Measurements from ENCODE around the gene MFAP1. TPM values are rescaled to one million over a fixed set of nuclear protein-coding genes. Genes with fewer than 3 reads are reported as not detected.
"Not testable (repeated sequence)": the region's sequence is repeated elsewhere in the genome, so short reads cannot be mapped to it uniquely, and the experiment has no call there.

Gene MFAP1
- total and polyA plus RNA-seq, 4 donors, result 7.9 to 8.3 (median 8.1) TPM

DNA sequence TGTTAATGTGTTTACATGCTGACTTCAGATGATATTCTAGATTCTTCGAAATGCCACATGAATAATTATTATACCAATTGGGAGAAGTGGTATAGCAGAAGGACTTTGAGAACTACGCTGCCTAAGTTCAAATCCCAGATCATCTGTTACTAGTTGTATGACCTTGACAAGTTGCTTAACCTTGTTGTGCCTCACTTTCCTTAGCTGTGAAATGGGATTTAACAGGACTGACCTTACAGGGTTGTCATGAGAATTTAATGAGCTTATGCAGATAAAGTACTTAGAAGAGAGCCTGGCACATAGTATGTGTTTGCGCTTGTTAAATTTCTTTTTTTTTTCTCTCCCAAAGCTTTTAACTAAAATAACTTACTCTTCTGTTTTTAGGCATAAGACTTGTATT lies 26.8 kb upstream of the MFAP1 start:
- H3K9ac ChIP-seq (ENCODE audit: low read depth in 1 of 2, low read length in 2 of 2), result no peak overlapping the region
- TF ChIP-seq REST (IDR thresholded peaks at IDR 0.05), result no peak
- TF ChIP-seq MAX (IDR thresholded peaks at IDR 0.05), result no peak
- TF ChIP-seq, protein P1, sequence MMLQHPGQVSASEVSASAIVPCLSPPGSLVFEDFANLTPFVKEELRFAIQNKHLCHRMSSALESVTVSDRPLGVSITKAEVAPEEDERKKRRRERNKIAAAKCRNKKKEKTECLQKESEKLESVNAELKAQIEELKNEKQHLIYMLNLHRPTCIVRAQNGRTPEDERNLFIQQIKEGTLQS (IDR thresholded peaks at IDR 0.05), result no peak
- no peak for TF ChIP-seq TAF1 (conservative IDR thresholded peaks at IDR 0.05)
- no peak for TF ChIP-seq CTCF (IDR thresholded peaks at IDR 0.05; ENCODE audit: low read depth, low read length, missing input control)
- TF ChIP-seq EGR1 (IDR thresholded peaks at IDR 0.05; ENCODE audit: low read depth in 2 of 2), result no peak
- no peak for TF ChIP-seq NR2F2 (IDR thresholded peaks at IDR 0.05)
- TF ChIP-seq HNF4G (IDR thresholded peaks at IDR 0.05), result no peak
- no peak for TF ChIP-seq RXRA (IDR thresholded peaks at IDR 0.05)
- TF ChIP-seq FOXA1 (IDR thresholded peaks at IDR 0.05), result no peak
- no peak for TF ChIP-seq GABPA (IDR thresholded peaks at IDR 0.05 in 1 of 2, conservative IDR thresholded peaks at IDR 0.05 in 1 of 2)
- TF ChIP-seq SP1 (IDR thresholded peaks at IDR 0.05), result no peak
- TF ChIP-seq HNF4A (conservative IDR thresholded peaks at IDR 0.05), result no peak
- no peak for TF ChIP-seq FOXA2 (IDR thresholded peaks at IDR 0.05)
- TF ChIP-seq RAD21 (IDR thresholded peaks at IDR 0.05), result no peak
- TF ChIP-seq YY1 (IDR thresholded peaks at IDR 0.05), result no peak
- TF ChIP-seq, protein P2, sequence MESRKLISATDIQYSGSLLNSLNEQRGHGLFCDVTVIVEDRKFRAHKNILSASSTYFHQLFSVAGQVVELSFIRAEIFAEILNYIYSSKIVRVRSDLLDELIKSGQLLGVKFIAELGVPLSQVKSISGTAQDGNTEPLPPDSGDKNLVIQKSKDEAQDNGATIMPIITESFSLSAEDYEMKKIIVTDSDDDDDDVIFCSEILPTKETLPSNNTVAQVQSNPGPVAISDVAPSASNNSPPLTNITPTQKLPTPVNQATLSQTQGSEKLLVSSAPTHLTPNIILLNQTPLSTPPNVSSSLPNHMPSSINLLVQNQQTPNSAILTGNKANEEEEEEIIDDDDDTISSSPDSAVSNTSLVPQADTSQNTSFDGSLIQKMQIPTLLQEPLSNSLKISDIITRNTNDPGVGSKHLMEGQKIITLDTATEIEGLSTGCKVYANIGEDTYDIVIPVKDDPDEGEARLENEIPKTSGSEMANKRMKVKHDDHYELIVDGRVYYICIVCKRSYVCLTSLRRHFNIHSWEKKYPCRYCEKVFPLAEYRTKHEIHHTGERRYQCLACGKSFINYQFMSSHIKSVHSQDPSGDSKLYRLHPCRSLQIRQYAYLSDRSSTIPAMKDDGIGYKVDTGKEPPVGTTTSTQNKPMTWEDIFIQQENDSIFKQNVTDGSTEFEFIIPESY (IDR thresholded peaks at IDR 0.05), result no peak
- DNase-seq (ENCODE audit: low spot score), result no peak
- no peak overlapping the region for H3K4me3 ChIP-seq (ENCODE audit: low read depth in 1 of 3, low read length in 3 of 3)
- WGBS, result over 99% methylated on average over 3 of the region's 3 CpGs
- H3K27me3 ChIP-seq (ENCODE audit: control insufficient read depth in 4 of 4, insufficient read depth in 4 of 4, low read length in 3 of 4), result no peaks in the 10 kb centered on the region
- no peaks in the 10 kb centered on the region for H3K4me1 ChIP-seq (ENCODE audit: control insufficient read depth in 4 of 4, insufficient read depth in 4 of 4, low read length in 3 of 4)
- H3K9me3 ChIP-seq (ENCODE audit: control insufficient read depth in 4 of 4, low read length in 3 of 4), result no peaks in the 10 kb centered on the region
- no peak overlapping the region for H3K27ac ChIP-seq (ENCODE audit: low read depth in 1 of 2, low read length in 2 of 2)
- H3K36me3 ChIP-seq (ENCODE audit: control insufficient read depth in 4 of 4, insufficient read depth in 3 of 4, low read depth in 1 of 4, low read length in 3 of 4), result no peaks in the 10 kb centered on the region

GRCh38 chr15:43845421-43845820 lies 20.9 kb upstream of the MFAP1 start:
- Histone ChIP-seq H3K27ac (ENCODE audit: low read depth in 1 of 2, low read length in 2 of 2) (no peak overlapping the region), H3K4me1 (ENCODE audit: control insufficient read depth in 4 of 4, insufficient read depth in 4 of 4, low read length in 3 of 4) (no peaks in the 10 kb centered on the region), H3K9me3 (ENCODE audit: control insufficient read depth in 4 of 4, low read length in 3 of 4) (no peaks in the 10 kb centered on the region), H3K4me3 (ENCODE audit: low read depth in 1 of 3, low read length in 3 of 3) (no peak overlapping the region), H3K27me3 (ENCODE audit: control insufficient read depth in 4 of 4, insufficient read depth in 4 of 4, low read length in 3 of 4) (no peaks in the 10 kb centered on the region), H3K36me3 (ENCODE audit: control insufficient read depth in 4 of 4, insufficient read depth in 3 of 4, low read depth in 1 of 4, low read length in 3 of 4) (no peaks in the 10 kb centered on the region), H3K9ac (ENCODE audit: low read depth in 1 of 2, low read length in 2 of 2) (no peak overlapping the region)
- DNase-seq (ENCODE audit: low spot score), result no peak
- TF ChIP-seq NR2F2 (IDR thresholded peaks at IDR 0.05) (no peak), CTCF (IDR thresholded peaks at IDR 0.05; ENCODE audit: low read depth, low read length, missing input control) (no peak)

DNA sequence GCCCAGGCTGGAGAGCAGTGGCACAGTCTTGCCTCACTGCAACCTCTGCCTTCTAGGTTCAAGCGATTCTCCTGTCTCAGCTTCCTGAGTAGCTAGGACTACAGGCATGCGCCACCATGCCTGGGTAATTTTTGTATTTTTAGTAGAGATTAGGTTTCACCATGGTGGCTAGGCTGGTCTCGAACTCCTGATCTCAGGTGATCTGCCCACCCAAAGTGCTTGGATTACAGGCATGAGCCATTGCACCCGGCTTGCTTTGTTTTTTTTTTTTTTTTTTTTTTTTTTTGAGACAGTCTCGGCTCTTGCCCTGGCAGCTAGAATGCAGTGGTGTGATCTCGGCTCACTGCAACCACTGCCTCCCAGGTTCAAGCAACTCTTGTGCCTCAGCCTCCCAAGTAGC lies 8.0 kb upstream of the MFAP1 start:
- not testable (repeated sequence) for H3K4me1 ChIP-seq (ENCODE audit: control insufficient read depth in 4 of 4, insufficient read depth in 4 of 4, low read length in 3 of 4); H3K9me3 ChIP-seq (ENCODE audit: control insufficient read depth in 4 of 4, low read length in 3 of 4); DNase-seq (ENCODE audit: low spot score); H3K27me3 ChIP-seq (ENCODE audit: control insufficient read depth in 4 of 4, insufficient read depth in 4 of 4, low read length in 3 of 4); H3K36me3 ChIP-seq (ENCODE audit: control insufficient read depth in 4 of 4, insufficient read depth in 3 of 4, low read depth in 1 of 4, low read length in 3 of 4); H3K4me3 ChIP-seq (ENCODE audit: low read depth in 1 of 3, low read length in 3 of 3); H3K27ac ChIP-seq (ENCODE audit: low read depth in 1 of 2, low read length in 2 of 2); H3K9ac ChIP-seq (ENCODE audit: low read depth in 1 of 2, low read length in 2 of 2)
- whole genome bisulfite sequencing, result 93% methylated on average over 6 of the region's 6 CpGs

Data from liver (tissue), 9 donors.